MM.1S (cell line): ENCODE measurements around the gene PCDHA4.
"Not testable (repeated sequence)": the region's sequence is repeated elsewhere in the genome, so short reads cannot be mapped to it uniquely, and the experiment has no call there.

Experiments
- DNase-seq: peaks from one replicate; pipeline ENCODE4 v3.0.0-alpha.2; 2015
- H2AFZ ChIP-seq: fragments of 300-600 bp; sonication (generic); 2 replicates; pipeline ENCODE4 v1.6.0; 2016; ENCODE audit warnings: antibody characterized with exemption, low read length
- H3F3A ChIP-seq: fragments of 300-600 bp; sonication (generic); 2 replicates; pipeline ENCODE4 v1.6.1; 2016; ENCODE audit warnings: mild to moderate bottlenecking, antibody characterized with exemption, low read length, moderate library complexity, mixed read lengths; ENCODE audit not compliant: insufficient read depth
- H3K27ac ChIP-seq: fragments of 300-600 bp; sonication (generic); 2 replicates; pipeline ENCODE4 v1.5.1; 2016; ENCODE audit warnings: mild to moderate bottlenecking, low read length
- H3K27me3 ChIP-seq: fragments of 300-600 bp; sonication (generic); replicated peaks from 2 replicates; pipeline ENCODE4 v1.6.0; 2016; ENCODE audit warnings: low read length; ENCODE audit not compliant: insufficient read depth
- H3K36me3 ChIP-seq: fragments of 300-600 bp; sonication (generic); replicated peaks from 2 replicates; pipeline ENCODE4 v1.6.1; 2016; ENCODE audit warnings: mild to moderate bottlenecking, low read length, mixed read lengths; ENCODE audit not compliant: insufficient read depth
- H3K4me1 ChIP-seq: fragments of 300-600 bp; sonication (generic); 2 replicates; pipeline ENCODE4 v1.6.1; 2016; ENCODE audit warnings: low read length, mixed read lengths
- H3K4me2 ChIP-seq: fragments of 300-600 bp; sonication (generic); 2 replicates; pipeline ENCODE4 v1.6.0; 2016; ENCODE audit warnings: low read depth, low read length
- H3K4me3 ChIP-seq: fragments of 300-600 bp; sonication (generic); 2 replicates; pipeline ENCODE4 v1.5.1; 2016; ENCODE audit warnings: low read length, mixed read lengths
- H3K79me2 ChIP-seq: fragments of 300-600 bp; sonication (generic); 2 replicates; pipeline ENCODE4 v1.6.1; 2016; ENCODE audit warnings: mixed run types, low read length, mixed read lengths
- H3K9ac ChIP-seq: fragments of 300-600 bp; sonication (generic); 2 replicates; pipeline ENCODE4 v1.6.1; 2016; ENCODE audit warnings: low read length, mixed read lengths
- H3K9me2 ChIP-seq: fragments of 300-600 bp; sonication (generic); replicated peaks from 2 replicates; pipeline ENCODE4 v1.6.1; 2016; ENCODE audit warnings: mild to moderate bottlenecking, low read length, mixed read lengths; ENCODE audit not compliant: insufficient read depth
- H3K9me3 ChIP-seq: fragments of 300-600 bp; sonication (generic); replicated peaks from 2 replicates; pipeline ENCODE4 v1.6.1; 2016; ENCODE audit warnings: mild to moderate bottlenecking, low read length, mixed read lengths; ENCODE audit not compliant: insufficient read depth
- H4K20me1 ChIP-seq: fragments of 300-600 bp; sonication (generic); 2 replicates; pipeline ENCODE4 v1.6.1; 2016; ENCODE audit warnings: mild to moderate bottlenecking, low read length, moderate library complexity, mixed read lengths; ENCODE audit not compliant: insufficient read depth
- EZH2 ChIP-seq: fragments of 300-600 bp; sonication (generic); optimal IDR thresholded peaks from 2 replicates; pipeline ENCODE3; 2017; ENCODE audit warnings: low read depth, mild to moderate bottlenecking, antibody characterized with exemption, low read length, mixed read lengths
- EZH2phosphoT487 ChIP-seq: fragments of 300-600 bp; sonication (generic); IDR thresholded peaks from 2 replicates; pipeline ENCODE4 v1.6.1; 2018; ENCODE audit warnings: antibody characterized with exemption, low read length
- TF ChIP-seq, protein P1 (sequence below): fragments of 300-600 bp; sonication (generic); IDR thresholded peaks from 2 replicates; pipeline ENCODE4 v1.5.1; 2016; ENCODE audit warnings: antibody characterized with exemption, low read length, mixed read lengths

PCDHA4 gene

DNA sequence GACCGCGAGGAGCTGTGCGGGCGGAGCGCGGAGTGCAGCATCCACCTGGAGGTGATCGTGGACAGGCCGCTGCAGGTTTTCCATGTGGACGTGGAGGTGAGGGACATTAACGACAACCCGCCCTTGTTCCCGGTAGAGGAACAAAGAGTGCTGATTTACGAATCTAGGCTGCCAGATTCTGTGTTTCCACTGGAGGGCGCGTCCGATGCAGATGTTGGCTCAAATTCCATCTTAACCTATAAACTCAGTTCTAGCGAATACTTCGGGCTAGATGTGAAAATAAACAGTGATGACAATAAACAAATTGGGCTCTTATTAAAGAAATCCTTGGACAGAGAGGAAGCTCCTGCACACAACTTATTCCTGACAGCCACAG is 21.5 kb downstream of the PCDHA4 start:
- no peak overlapping the region for H3K4me3 ChIP-seq
- DNase-seq, result no peak

DNA sequence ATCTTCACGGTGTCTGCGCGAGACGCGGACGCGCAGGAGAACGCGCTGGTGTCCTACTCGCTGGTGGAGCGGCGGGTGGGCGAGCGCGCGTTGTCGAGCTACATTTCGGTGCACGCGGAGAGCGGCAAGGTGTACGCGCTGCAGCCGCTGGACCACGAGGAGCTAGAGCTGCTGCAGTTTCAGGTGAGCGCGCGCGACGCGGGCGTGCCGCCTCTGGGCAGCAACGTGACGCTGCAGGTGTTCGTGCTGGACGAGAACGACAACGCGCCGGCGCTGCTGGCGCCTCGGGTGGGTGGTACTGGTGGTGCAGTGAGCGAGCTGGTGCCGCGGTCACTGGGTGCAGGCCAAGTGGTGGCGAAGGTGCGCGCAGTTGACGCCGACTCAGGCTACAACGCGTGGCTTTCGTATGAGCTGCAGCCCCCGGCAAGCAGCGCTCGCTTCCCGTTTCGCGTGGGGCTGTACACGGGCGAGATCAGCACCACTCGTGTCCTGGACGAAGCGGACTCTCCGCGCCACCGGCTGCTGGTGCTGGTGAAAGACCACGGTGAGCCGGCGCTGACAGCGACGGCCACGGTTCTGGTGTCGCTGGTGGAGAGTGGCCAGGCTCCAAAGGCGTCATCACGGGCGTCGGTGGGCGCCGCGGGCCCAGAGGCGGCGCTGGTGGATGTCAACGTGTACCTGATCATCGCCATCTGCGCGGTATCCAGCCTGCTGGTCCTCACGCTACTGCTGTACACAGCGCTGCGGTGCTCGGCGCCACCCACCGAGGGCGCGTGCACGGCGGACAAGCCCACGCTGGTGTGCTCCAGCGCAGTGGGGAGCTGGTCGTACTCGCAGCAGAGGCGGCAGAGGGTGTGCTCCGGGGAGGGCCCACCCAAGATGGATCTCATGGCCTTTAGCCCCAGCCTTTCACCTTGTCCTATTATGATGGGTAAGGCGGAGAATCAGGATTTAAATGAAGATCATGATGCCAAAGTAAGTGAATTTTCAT is 22.9 kb downstream of the PCDHA4 start:
- not testable (repeated sequence) for H3K4me2 ChIP-seq, H3K9me2 ChIP-seq, H3K36me3 ChIP-seq, DNase-seq, H3K4me1 ChIP-seq, H2AFZ ChIP-seq, H3K27me3 ChIP-seq, H4K20me1 ChIP-seq, H3K27ac ChIP-seq, H3K79me2 ChIP-seq, H3K9me3 ChIP-seq, H3F3A ChIP-seq, H3K9ac ChIP-seq, H3K4me3 ChIP-seq

More for the DNA sequence above, 21.5 kb downstream of the PCDHA4 start:
- TF ChIP-seq EZH2phosphoT487 (no peak), EZH2 (no peak)
- TF ChIP-seq, protein P1, sequence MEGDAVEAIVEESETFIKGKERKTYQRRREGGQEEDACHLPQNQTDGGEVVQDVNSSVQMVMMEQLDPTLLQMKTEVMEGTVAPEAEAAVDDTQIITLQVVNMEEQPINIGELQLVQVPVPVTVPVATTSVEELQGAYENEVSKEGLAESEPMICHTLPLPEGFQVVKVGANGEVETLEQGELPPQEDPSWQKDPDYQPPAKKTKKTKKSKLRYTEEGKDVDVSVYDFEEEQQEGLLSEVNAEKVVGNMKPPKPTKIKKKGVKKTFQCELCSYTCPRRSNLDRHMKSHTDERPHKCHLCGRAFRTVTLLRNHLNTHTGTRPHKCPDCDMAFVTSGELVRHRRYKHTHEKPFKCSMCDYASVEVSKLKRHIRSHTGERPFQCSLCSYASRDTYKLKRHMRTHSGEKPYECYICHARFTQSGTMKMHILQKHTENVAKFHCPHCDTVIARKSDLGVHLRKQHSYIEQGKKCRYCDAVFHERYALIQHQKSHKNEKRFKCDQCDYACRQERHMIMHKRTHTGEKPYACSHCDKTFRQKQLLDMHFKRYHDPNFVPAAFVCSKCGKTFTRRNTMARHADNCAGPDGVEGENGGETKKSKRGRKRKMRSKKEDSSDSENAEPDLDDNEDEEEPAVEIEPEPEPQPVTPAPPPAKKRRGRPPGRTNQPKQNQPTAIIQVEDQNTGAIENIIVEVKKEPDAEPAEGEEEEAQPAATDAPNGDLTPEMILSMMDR, result no peak
- Histone ChIP-seq H3K9ac (no peak overlapping the region), H2AFZ (no peak overlapping the region), H3K9me2 (no peaks in the 10 kb centered on the region), H3K4me2 (no peak overlapping the region), H3K36me3 (no peaks in the 10 kb centered on the region), H3F3A (no peaks in the 10 kb centered on the region), H3K79me2 (no peaks in the 10 kb centered on the region), H3K27ac (no peak overlapping the region), H3K9me3 (no peaks in the 10 kb centered on the region), H3K4me1 (no peaks in the 10 kb centered on the region), H4K20me1 (no peaks in the 10 kb centered on the region), H3K27me3 (no peaks in the 10 kb centered on the region)

DNA sequence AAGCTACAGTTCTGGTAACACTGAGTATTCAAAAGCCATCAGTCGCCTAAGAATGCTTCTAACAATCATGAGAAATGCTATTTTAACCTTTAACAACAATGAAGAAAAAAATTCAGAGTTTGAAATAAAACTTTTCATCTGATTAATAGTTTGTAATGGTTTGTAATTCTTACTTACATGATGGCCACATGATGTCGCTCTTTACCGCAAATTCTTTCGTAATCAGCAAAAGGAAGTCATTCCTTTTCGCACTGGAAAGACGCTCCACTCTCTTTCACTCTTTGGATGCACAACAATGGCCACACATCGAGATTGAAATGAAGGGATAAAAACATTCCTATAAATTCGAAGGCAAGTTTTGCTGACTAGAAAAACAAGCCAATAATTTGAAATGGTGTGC is 27.1 kb downstream of the PCDHA4 start, which contains the start of gene PCDHA7:
TSS of gene PCDHA7 (plus strand) at position 277 of the 400 bp plus-strand sequence. CDS start at position 392, 115 bp downstream.
- H3K4me1 ChIP-seq, result no peaks in the 10 kb centered on the region
- no peaks in the 10 kb centered on the region for H3K27me3 ChIP-seq
- no peak within 1 kb of the TSS for H3K4me2 ChIP-seq
- H3K27ac ChIP-seq, result no peak within 1 kb of the TSS
- no peak within 1 kb of the TSS for H2AFZ ChIP-seq
- no peaks in the 10 kb centered on the region for H4K20me1 ChIP-seq
- no peak for TF ChIP-seq EZH2phosphoT487
- TF ChIP-seq EZH2, result no peak
- TF ChIP-seq, protein P1, result no peak
- no peak for DNase-seq
- no peaks in the 10 kb centered on the region for H3K9me3 ChIP-seq
- no peak within 1 kb of the TSS for H3K9ac ChIP-seq
- H3F3A ChIP-seq, result no peaks in the 10 kb centered on the region
- no peaks in the 10 kb centered on the region for H3K9me2 ChIP-seq
- H3K79me2 ChIP-seq, result no peaks in the 10 kb centered on the region
- no peak within 1 kb of the TSS for H3K4me3 ChIP-seq
- no peaks in the 10 kb centered on the region for H3K36me3 ChIP-seq

DNA sequence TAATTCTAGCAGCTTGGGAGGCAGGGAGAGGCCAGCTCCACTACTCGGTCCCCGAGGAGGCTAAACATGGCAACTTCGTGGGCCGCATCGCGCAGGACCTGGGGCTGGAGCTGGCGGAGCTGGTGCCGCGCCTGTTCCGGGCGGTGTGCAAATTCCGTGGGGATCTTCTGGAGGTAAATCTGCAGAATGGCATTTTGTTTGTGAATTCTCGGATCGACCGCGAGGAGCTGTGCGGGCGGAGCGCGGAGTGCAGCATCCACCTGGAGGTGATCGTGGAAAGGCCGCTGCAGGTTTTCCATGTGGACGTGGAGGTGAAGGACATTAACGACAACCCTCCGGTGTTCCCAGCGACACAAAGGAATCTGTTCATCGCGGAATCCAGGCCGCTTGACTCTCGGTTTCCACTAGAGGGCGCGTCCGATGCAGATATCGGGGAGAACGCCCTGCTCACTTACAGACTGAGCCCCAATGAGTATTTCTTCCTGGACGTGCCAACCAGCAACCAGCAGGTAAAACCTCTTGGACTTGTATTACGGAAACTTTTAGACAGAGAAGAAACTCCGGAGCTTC is 27.7 kb downstream of the PCDHA4 start:
- not testable (repeated sequence) for H3F3A ChIP-seq, H3K9me3 ChIP-seq, H3K27ac ChIP-seq, H3K27me3 ChIP-seq, H3K4me3 ChIP-seq, H2AFZ ChIP-seq, H3K9me2 ChIP-seq, H3K4me1 ChIP-seq, H3K79me2 ChIP-seq, H3K36me3 ChIP-seq, H3K4me2 ChIP-seq, DNase-seq, H3K9ac ChIP-seq, H4K20me1 ChIP-seq
